ENCODE results near the gene PRTFDC1. TPM values are rescaled to one million over a fixed set of nuclear protein-coding genes. Genes with fewer than 3 reads are reported as not detected.
"Not testable (repeated sequence)": the region's sequence is repeated elsewhere in the genome, so short reads cannot be mapped to it uniquely, and the experiment has no call there.

Gene PRTFDC1
- total RNA-seq, 1 experiment from 2014 or later = not detected

DNA sequence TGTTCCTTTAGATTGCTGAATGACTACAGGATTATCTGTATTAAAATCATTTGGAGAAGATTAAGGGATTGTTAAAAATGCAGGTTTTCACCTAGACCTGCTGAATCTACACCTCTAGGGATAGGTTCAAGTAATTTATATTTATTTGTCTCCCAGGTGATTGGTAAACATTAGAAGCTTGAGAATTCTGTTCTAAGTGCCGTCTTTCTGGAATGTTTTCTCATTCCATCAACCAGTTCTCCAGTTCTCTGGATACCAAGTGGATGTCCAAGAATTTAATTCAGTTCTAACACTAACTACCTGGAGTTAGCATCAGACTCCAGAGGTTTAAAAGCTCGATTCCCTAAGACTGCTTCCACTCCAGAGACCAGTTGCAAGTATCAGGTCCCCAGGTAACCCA is 110.9 kb downstream of the PRTFDC1 start:
- Mint-ChIP-seq H3K4me3 (ENCODE audit: unreplicated experiment) (no peak overlapping the region), H3K4me1 (ENCODE audit: insufficient read depth, unreplicated experiment) (peaks cover 5% of the 10 kb centered on the region), H3K27me3 (ENCODE audit: insufficient read depth, unreplicated experiment) (no peaks in the 10 kb centered on the region), H3K27ac (ENCODE audit: low read depth, unreplicated experiment) (no peak overlapping the region), H3K36me3 (ENCODE audit: insufficient read depth, unreplicated experiment) (no peaks in the 10 kb centered on the region), H3K9me3 (ENCODE audit: unreplicated experiment) (peaks cover 5% of the 10 kb centered on the region)
- ChIA-PET CTCF (no interaction called here), POLR2A (no interaction called here)
- no peak for DNase-seq (ENCODE audit: unreplicated experiment)
- BruUV-seq (replicated peaks) = no TSS peak
- intact Hi-C loops (cut with micrococcal nuclease) = no loop called here
- TF ChIP-seq, protein P1, sequence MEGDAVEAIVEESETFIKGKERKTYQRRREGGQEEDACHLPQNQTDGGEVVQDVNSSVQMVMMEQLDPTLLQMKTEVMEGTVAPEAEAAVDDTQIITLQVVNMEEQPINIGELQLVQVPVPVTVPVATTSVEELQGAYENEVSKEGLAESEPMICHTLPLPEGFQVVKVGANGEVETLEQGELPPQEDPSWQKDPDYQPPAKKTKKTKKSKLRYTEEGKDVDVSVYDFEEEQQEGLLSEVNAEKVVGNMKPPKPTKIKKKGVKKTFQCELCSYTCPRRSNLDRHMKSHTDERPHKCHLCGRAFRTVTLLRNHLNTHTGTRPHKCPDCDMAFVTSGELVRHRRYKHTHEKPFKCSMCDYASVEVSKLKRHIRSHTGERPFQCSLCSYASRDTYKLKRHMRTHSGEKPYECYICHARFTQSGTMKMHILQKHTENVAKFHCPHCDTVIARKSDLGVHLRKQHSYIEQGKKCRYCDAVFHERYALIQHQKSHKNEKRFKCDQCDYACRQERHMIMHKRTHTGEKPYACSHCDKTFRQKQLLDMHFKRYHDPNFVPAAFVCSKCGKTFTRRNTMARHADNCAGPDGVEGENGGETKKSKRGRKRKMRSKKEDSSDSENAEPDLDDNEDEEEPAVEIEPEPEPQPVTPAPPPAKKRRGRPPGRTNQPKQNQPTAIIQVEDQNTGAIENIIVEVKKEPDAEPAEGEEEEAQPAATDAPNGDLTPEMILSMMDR (IDR thresholded peaks at IDR 0.05; ENCODE audit: unreplicated experiment) = no peak

DNA sequence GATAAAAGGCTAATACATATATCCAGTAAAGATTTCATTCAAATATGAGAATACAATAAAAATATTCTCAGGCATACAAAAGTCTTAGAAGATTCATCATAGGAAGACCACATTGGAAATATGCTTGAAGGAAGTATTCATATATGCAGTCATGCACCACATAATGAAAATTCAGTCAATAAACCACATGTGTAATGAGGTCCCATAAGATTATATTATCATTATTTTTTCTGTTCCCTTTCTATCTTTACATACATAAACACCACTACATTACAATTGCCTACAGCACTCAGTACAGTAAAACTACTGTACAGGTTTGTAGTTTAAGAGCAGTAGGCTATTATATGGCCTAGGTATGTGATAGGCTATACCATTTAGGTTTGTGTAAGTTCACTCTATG is 111.6 kb downstream of the PRTFDC1 start:
- TF ChIP-seq, protein P1 (IDR thresholded peaks at IDR 0.05; ENCODE audit: unreplicated experiment) = no peak

DNA sequence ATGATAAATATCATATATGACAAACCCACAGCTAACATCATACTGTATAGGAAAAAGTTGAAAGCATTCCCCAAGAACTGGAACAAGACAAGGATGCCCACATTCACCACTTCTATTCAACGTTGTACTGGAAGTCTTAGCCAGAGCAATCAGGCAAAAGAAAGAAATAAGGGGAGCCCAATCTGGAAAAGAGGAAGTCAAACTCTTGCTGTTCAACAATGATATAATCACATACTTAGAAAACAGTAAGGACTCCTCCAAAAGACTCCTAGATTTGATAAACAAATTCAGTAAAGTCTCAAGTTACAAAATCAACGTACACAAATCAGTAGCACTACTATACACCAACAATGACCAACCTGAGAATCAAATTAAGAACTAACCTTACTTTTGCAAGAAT is 114.6 kb downstream of the PRTFDC1 start:
- H3K4me1 Mint-ChIP-seq (ENCODE audit: insufficient read depth, unreplicated experiment); H3K36me3 Mint-ChIP-seq (ENCODE audit: insufficient read depth, unreplicated experiment); BruUV-seq (replicated peaks); H3K27me3 Mint-ChIP-seq (ENCODE audit: insufficient read depth, unreplicated experiment); DNase-seq (ENCODE audit: unreplicated experiment); POLR2A ChIA-PET; H3K4me3 Mint-ChIP-seq (ENCODE audit: unreplicated experiment); H3K27ac Mint-ChIP-seq (ENCODE audit: low read depth, unreplicated experiment); intact Hi-C loops (cut with micrococcal nuclease): not testable (repeated sequence)
- peaks cover 11% of the 10 kb centered on the region for H3K9me3 Mint-ChIP-seq (ENCODE audit: unreplicated experiment)
- CTCF ChIA-PET = interaction anchor here (0.5 kb wide), 1 partner anchor 13 kb away, joined by 5 read pairs; no protein-coding TSS in a partner anchor

More for the DNA sequence above, 111.6 kb downstream of the PRTFDC1 start:
- Mint-ChIP-seq H3K4me1 (ENCODE audit: insufficient read depth, unreplicated experiment) (no peaks in the 10 kb centered on the region), H3K9me3 (ENCODE audit: unreplicated experiment) (peaks cover 11% of the 10 kb centered on the region), H3K27me3 (ENCODE audit: insufficient read depth, unreplicated experiment) (no peaks in the 10 kb centered on the region), H3K36me3 (ENCODE audit: insufficient read depth, unreplicated experiment) (no peaks in the 10 kb centered on the region), H3K27ac (ENCODE audit: low read depth, unreplicated experiment) (no peak overlapping the region), H3K4me3 (ENCODE audit: unreplicated experiment) (no peak overlapping the region)
- ChIA-PET POLR2A (no interaction called here), CTCF (interaction anchor here (1.2 kb wide), 1 partner anchor 25 kb away, joined by 3 read pairs; no protein-coding TSS in a partner anchor)
- intact Hi-C loops (cut with micrococcal nuclease) = no loop called here
- DNase-seq (ENCODE audit: unreplicated experiment) = no peak
- no TSS peak for BruUV-seq (replicated peaks)

DNA sequence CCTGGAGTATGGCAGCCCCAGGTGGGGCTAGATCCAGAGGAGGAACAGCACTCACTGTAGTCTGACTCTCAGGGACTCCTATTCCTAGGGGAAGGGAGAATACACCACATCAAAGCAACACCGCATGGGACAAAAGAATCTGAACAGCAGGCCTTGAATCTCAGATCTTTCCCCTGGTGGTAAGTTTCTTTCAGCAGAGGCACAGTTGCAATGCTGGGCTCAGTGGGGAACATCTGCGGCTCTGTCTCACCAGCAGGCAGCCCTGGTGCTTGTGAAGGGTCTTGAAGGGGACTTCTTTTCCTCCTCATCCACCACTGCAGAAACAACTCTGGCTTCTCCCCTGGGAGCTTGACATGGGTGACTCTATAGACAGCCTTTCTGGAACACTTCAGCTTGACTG is 117.5 kb downstream of the PRTFDC1 start:
- ChIA-PET POLR2A (no interaction called here), CTCF (no interaction called here)
- DNase-seq (ENCODE audit: unreplicated experiment) = no peak
- no peaks in the 10 kb centered on the region for H3K36me3 Mint-ChIP-seq (ENCODE audit: insufficient read depth, unreplicated experiment)
- no peak overlapping the region for H3K4me3 Mint-ChIP-seq (ENCODE audit: unreplicated experiment)
- TF ChIP-seq, protein P1 (IDR thresholded peaks at IDR 0.05; ENCODE audit: unreplicated experiment) = no peak
- H3K9me3 Mint-ChIP-seq (ENCODE audit: unreplicated experiment) = peaks cover 11% of the 10 kb centered on the region
- intact Hi-C loops (cut with micrococcal nuclease) = no loop called here
- H3K27ac Mint-ChIP-seq (ENCODE audit: low read depth, unreplicated experiment) = no peak overlapping the region
- no peaks in the 10 kb centered on the region for H3K4me1 Mint-ChIP-seq (ENCODE audit: insufficient read depth, unreplicated experiment)
- no TSS peak for BruUV-seq (replicated peaks)
- no peaks in the 10 kb centered on the region for H3K27me3 Mint-ChIP-seq (ENCODE audit: insufficient read depth, unreplicated experiment)

DNA sequence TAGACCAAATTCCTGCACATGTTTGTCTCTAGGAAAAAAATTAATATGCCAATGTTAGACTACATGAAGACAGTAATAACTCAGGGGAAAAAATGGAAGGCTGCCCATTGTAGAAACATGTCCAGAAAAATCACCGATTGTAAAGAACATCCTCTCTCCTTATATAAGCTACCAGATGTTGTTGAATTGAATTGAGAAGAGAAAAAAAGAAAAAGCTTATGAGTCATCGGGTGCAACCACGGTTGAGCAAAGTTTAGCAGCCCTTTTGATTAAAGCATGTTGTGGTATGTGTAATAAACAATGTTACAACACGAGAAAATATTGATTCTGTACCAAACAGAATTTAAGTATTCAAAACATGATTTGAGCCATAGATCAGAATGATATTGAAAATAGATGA is 126.4 kb downstream of the PRTFDC1 start:
- Mint-ChIP-seq H3K4me3 (ENCODE audit: unreplicated experiment) (peak overlapping the region; percentile 53), H3K27me3 (ENCODE audit: insufficient read depth, unreplicated experiment) (no peaks in the 10 kb centered on the region), H3K27ac (ENCODE audit: low read depth, unreplicated experiment) (no peak overlapping the region), H3K9me3 (ENCODE audit: unreplicated experiment) (no peaks in the 10 kb centered on the region), H3K36me3 (ENCODE audit: insufficient read depth, unreplicated experiment) (peaks cover 7% of the 10 kb centered on the region), H3K4me1 (ENCODE audit: insufficient read depth, unreplicated experiment) (peaks cover 33% of the 10 kb centered on the region)
- POLR2A ChIA-PET = interaction anchor here (0.6 to 2.6 kb wide), 6 partner anchors 23 to 237 kb away, joined by 3 to 9 read pairs (median 4); no protein-coding TSS in a partner anchor
- TF ChIP-seq, protein P1 (IDR thresholded peaks at IDR 0.05; ENCODE audit: unreplicated experiment) = no peak
- peak; percentile 72 for DNase-seq (ENCODE audit: unreplicated experiment)
- BruUV-seq (replicated peaks) = no TSS peak
- intact Hi-C loops (cut with micrococcal nuclease) = loop anchor here (5.0 kb wide), 1 partner anchor 76 kb away; no protein-coding TSS in a partner anchor
- CTCF ChIA-PET = no interaction called here

Data from MCF 10A (cell line).